ENCODE results near the gene SPACA1. TPM values are rescaled to one million over a fixed set of nuclear protein-coding genes. Genes with fewer than 3 reads are reported as not detected.

SPACA1 gene
- total RNA-seq, 1 experiment from 2014 or later = not detected

GRCh38 chr6:88107241-88107640 is 59.6 kb downstream of the SPACA1 start:
- CTCF ChIA-PET = no interaction called here
- POLR2A ChIA-PET = no interaction called here
- H3K4me1 Mint-ChIP-seq (ENCODE audit: insufficient read depth, unreplicated experiment) = peaks cover 6% of the 10 kb centered on the region
- H3K27me3 Mint-ChIP-seq (ENCODE audit: insufficient read depth, unreplicated experiment) = no peaks in the 10 kb centered on the region
- no peaks in the 10 kb centered on the region for H3K9me3 Mint-ChIP-seq (ENCODE audit: unreplicated experiment)
- intact Hi-C loops (cut with micrococcal nuclease) = no loop called here
- no peak for DNase-seq (ENCODE audit: unreplicated experiment)
- H3K4me3 Mint-ChIP-seq (ENCODE audit: unreplicated experiment) = no peak overlapping the region
- H3K36me3 Mint-ChIP-seq (ENCODE audit: insufficient read depth, unreplicated experiment) = no peaks in the 10 kb centered on the region
- BruUV-seq (replicated peaks) = no TSS peak
- no peak for TF ChIP-seq CTCF (IDR thresholded peaks at IDR 0.05; ENCODE audit: unreplicated experiment)
- H3K27ac Mint-ChIP-seq (ENCODE audit: low read depth, unreplicated experiment) = no peak overlapping the region

GRCh38 chr6:88111991-88112390 is 64.3 kb downstream of the SPACA1 start:
- ChIA-PET POLR2A (no interaction called here), CTCF (interaction anchor here (0.8 kb wide), 1 partner anchor 112 kb away, joined by 3 read pairs; no protein-coding TSS in a partner anchor)
- no peak for DNase-seq (ENCODE audit: unreplicated experiment)
- H3K27ac Mint-ChIP-seq (ENCODE audit: low read depth, unreplicated experiment) = no peak overlapping the region
- H3K4me1 Mint-ChIP-seq (ENCODE audit: insufficient read depth, unreplicated experiment) = peaks cover 7% of the 10 kb centered on the region
- H3K27me3 Mint-ChIP-seq (ENCODE audit: insufficient read depth, unreplicated experiment) = peaks cover 30% of the 10 kb centered on the region
- H3K9me3 Mint-ChIP-seq (ENCODE audit: unreplicated experiment) = no peaks in the 10 kb centered on the region
- BruUV-seq (replicated peaks) = no TSS peak
- H3K4me3 Mint-ChIP-seq (ENCODE audit: unreplicated experiment) = no peak overlapping the region
- H3K36me3 Mint-ChIP-seq (ENCODE audit: insufficient read depth, unreplicated experiment) = no peaks in the 10 kb centered on the region
- intact Hi-C loops (cut with micrococcal nuclease) = no loop called here
- no peak for TF ChIP-seq CTCF (IDR thresholded peaks at IDR 0.05; ENCODE audit: unreplicated experiment)

- TF ChIP-seq CTCF (IDR thresholded peaks at IDR 0.05; ENCODE audit: unreplicated experiment) = no peak
- peaks cover 39% of the 10 kb centered on the region for H3K27me3 Mint-ChIP-seq (ENCODE audit: insufficient read depth, unreplicated experiment)
- DNase-seq (ENCODE audit: unreplicated experiment) = no peak
- intact Hi-C loops (cut with micrococcal nuclease) = no loop called here
- no peaks in the 10 kb centered on the region for H3K36me3 Mint-ChIP-seq (ENCODE audit: insufficient read depth, unreplicated experiment)
- H3K27ac Mint-ChIP-seq (ENCODE audit: low read depth, unreplicated experiment) = no peak overlapping the region
- no TSS peak for BruUV-seq (replicated peaks)
- no peaks in the 10 kb centered on the region for H3K9me3 Mint-ChIP-seq (ENCODE audit: unreplicated experiment)
- CTCF ChIA-PET = no interaction called here
- H3K4me3 Mint-ChIP-seq (ENCODE audit: unreplicated experiment) = no peak overlapping the region
- POLR2A ChIA-PET = no interaction called here
- peaks cover 7% of the 10 kb centered on the region for H3K4me1 Mint-ChIP-seq (ENCODE audit: insufficient read depth, unreplicated experiment)
These were observed 67.2 kb downstream of the SPACA1 start for GRCh38 chr6:88114838-88115237.

- peaks cover 39% of the 10 kb centered on the region for H3K27me3 Mint-ChIP-seq (ENCODE audit: insufficient read depth, unreplicated experiment)
- intact Hi-C loops (cut with micrococcal nuclease) = no loop called here
- H3K27ac Mint-ChIP-seq (ENCODE audit: low read depth, unreplicated experiment) = no peak overlapping the region
- ChIA-PET CTCF (no interaction called here), POLR2A (no interaction called here)
- DNase-seq (ENCODE audit: unreplicated experiment) = no peak
- no TSS peak for BruUV-seq (replicated peaks)
- no peaks in the 10 kb centered on the region for H3K9me3 Mint-ChIP-seq (ENCODE audit: unreplicated experiment)
- H3K4me3 Mint-ChIP-seq (ENCODE audit: unreplicated experiment) = no peak overlapping the region
- TF ChIP-seq CTCF (IDR thresholded peaks at IDR 0.05; ENCODE audit: unreplicated experiment) = no peak
- H3K4me1 Mint-ChIP-seq (ENCODE audit: insufficient read depth, unreplicated experiment) = peaks cover 7% of the 10 kb centered on the region
- no peaks in the 10 kb centered on the region for H3K36me3 Mint-ChIP-seq (ENCODE audit: insufficient read depth, unreplicated experiment)
These were observed 67.7 kb downstream of the SPACA1 start for GRCh38 chr6:88115307-88115706.
